PC-9 (cell line): ENCODE data around the gene STK32B. TPM values are rescaled to one million over a fixed set of nuclear protein-coding genes. Genes with fewer than 3 reads are reported as not detected.
"Not testable (repeated sequence)": the region's sequence is repeated elsewhere in the genome, so short reads cannot be mapped to it uniquely, and the experiment has no call there.

ENCODE experiments used
- BruUV-seq: library from RNA; stranded (reverse); fragments of 400-500 nt; replicated peaks from 2 replicates; lab custom pipeline; 2021; lab: Mats Ljungman, UMichigan
- CTCF ChIA-PET: fragments of 300-600 bp; sonication (Branson Sonifier 250); formaldehyde crosslinking; loops from one replicate; lab custom pipeline; 2022; ENCODE audit warnings: antibody characterized with exemption; lab: Charles Lee
- POLR2A ChIA-PET: fragments of 300-600 bp; sonication (Branson Sonifier 250); formaldehyde crosslinking; loops from one replicate; lab custom pipeline; 2022; ENCODE audit warnings: antibody characterized with exemption; ENCODE audit not compliant: unreplicated experiment; lab: Charles Lee
- DNase-seq, 2 experiments: peaks; one replicate each; pipeline versions ENCODE4 v3.0.0 to v3.0.0-alpha.2; 2015 to 2022; ENCODE audit warnings: mixed read lengths in 1 of 2
- H2AFZ ChIP-seq: fragments of 200-600 bp; sonication (generic); 2 replicates; pipeline ENCODE4 v1.8.1; 2017; ENCODE audit warnings: antibody characterized with exemption
- H3F3A ChIP-seq: fragments of 200-600 bp; sonication (generic); 2 replicates; pipeline ENCODE4 v1.8.1; 2017; ENCODE audit warnings: antibody characterized with exemption, mild to moderate bottlenecking, low read depth; ENCODE audit not compliant: insufficient read depth
- H3K27ac ChIP-seq: fragments of 200-600 bp; sonication (generic); 2 replicates; pipeline ENCODE4 v1.6.1; 2016; ENCODE audit warnings: mixed run types
- H3K27me3 ChIP-seq: fragments of 200-600 bp; sonication (generic); 2 replicates; pipeline ENCODE4 v1.6.1; 2016; ENCODE audit warnings: low read depth, mixed run types; ENCODE audit not compliant: insufficient read depth
- H3K36me3 ChIP-seq: fragments of 200-600 bp; sonication (generic); 2 replicates; pipeline ENCODE4 v1.6.1; 2016; ENCODE audit warnings: low read depth, mixed run types
- H3K4me1 ChIP-seq: fragments of 200-600 bp; sonication (generic); replicated peaks from 2 replicates; pipeline ENCODE4 v1.6.1; 2016; ENCODE audit warnings: mixed run types; ENCODE audit not compliant: insufficient read depth
- H3K4me2 ChIP-seq: fragments of 200-600 bp; sonication (generic); 2 replicates; pipeline ENCODE4 v1.6.1; 2017; ENCODE audit warnings: mixed run types
- H3K4me3 ChIP-seq: fragments of 200-600 bp; sonication (generic); 2 replicates; pipeline ENCODE4 v1.6.1; 2016; ENCODE audit warnings: mixed run types
- H3K79me2 ChIP-seq: fragments of 200-600 bp; sonication (generic); 2 replicates; pipeline ENCODE4 v1.6.1; 2017; ENCODE audit warnings: low read depth, mixed run types
- H3K9me2 ChIP-seq: fragments of 200-600 bp; sonication (generic); 2 replicates; pipeline ENCODE4 v1.8.1; 2017; ENCODE audit warnings: mild to moderate bottlenecking; ENCODE audit not compliant: insufficient read depth
- H3K9me3 ChIP-seq: fragments of 200-600 bp; sonication (generic); 2 replicates; pipeline ENCODE4 v1.8.1; 2016; ENCODE audit warnings: low read depth; ENCODE audit not compliant: insufficient read depth
- H4K20me1 ChIP-seq: fragments of 200-600 bp; sonication (generic); 2 replicates; pipeline ENCODE4 v1.8.1; 2017; ENCODE audit not compliant: insufficient read depth
- EZH2 ChIP-seq: fragments of 200-600 bp; sonication (generic); IDR thresholded peaks from 2 replicates; pipeline ENCODE4 v1.8.0; 2017; ENCODE audit warnings: antibody characterized with exemption, low read depth
- intact Hi-C: fragments of 100-400 bp; cut with micrococcal nuclease; formaldehyde crosslinking; loops from one replicate; pipeline ENCODE4 v1.10.0; 2022; ENCODE audit not compliant: unreplicated experiment
- total RNA-seq: library from RNA; stranded (reverse); gene quantifications from 2 replicates; pipeline ENCODE4 v1.2.3, GENCODE V29; 2021
- TF ChIP-seq, protein P1 (sequence below): fragments of 200-600 bp; sonication (generic); conservative IDR thresholded peaks from 2 replicates; pipeline ENCODE4 v1.6.1; 2017; ENCODE audit warnings: mixed run types, antibody characterized with exemption, mild to moderate bottlenecking, moderate library complexity

STK32B gene
- total RNA-seq, 1 experiment from 2014 or later: not detected

DNA sequence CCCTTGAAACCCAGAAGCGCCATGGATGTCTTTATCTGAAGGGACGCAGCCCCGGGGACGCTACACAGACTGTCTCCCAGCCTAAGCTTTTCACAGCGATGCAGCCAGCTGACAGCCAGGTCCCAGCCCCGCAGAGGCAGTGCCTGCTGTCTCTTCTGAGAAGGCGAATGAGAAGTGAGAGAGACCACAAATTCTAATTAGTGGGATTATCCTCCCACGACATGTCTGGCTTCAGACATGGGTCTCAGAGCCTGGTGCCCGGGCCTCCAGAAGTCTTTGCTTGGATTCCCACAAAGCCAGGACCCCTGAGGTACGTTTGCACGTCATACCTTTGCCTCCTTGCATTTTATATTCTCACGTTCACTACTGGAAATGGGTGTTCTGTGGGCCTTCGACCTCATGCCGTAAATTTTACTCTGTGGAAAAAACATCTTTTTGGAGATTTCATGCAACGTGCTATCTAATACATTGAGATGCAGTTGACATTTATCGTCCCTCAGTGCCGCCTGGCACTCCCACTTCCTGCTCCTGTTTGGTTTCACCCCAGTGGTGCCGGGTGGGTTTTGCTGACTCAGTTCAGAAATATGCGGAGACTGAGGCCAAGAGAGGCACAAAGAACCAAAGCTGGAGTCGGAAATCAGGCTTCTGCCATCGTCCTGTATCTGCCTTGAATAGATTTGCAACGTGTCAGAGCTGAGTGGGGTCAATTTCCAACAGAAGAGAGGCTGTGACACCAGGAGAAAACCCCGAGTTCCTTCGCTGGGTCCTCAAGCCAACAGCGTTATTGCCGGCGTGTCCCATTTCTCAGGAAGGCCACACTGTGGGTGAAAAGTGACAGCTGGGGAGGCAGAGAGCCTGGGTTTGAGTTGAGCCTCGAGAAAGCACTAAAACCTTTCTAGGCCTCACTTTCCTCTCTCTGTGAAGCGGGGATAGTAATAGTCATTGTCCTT lies 114.4 kb downstream of the STK32B start:
- Histone ChIP-seq H4K20me1 (no peaks in the 10 kb centered on the region), H3K36me3 (no peaks in the 10 kb centered on the region), H3K27me3 (peaks cover 70% of the 10 kb centered on the region), H2AFZ (no peak overlapping the region), H3K27ac (no peak overlapping the region), H3K4me1 (no peaks in the 10 kb centered on the region), H3K79me2 (no peaks in the 10 kb centered on the region), H3K9me3 (no peaks in the 10 kb centered on the region), H3F3A (no peaks in the 10 kb centered on the region), H3K9me2 (no peaks in the 10 kb centered on the region), H3K4me2 (no peak overlapping the region), H3K4me3 (no peak overlapping the region)
- ChIA-PET POLR2A (no interaction called here), CTCF (no interaction called here)
- intact Hi-C loops: no loop called here
- TF ChIP-seq, protein P1, sequence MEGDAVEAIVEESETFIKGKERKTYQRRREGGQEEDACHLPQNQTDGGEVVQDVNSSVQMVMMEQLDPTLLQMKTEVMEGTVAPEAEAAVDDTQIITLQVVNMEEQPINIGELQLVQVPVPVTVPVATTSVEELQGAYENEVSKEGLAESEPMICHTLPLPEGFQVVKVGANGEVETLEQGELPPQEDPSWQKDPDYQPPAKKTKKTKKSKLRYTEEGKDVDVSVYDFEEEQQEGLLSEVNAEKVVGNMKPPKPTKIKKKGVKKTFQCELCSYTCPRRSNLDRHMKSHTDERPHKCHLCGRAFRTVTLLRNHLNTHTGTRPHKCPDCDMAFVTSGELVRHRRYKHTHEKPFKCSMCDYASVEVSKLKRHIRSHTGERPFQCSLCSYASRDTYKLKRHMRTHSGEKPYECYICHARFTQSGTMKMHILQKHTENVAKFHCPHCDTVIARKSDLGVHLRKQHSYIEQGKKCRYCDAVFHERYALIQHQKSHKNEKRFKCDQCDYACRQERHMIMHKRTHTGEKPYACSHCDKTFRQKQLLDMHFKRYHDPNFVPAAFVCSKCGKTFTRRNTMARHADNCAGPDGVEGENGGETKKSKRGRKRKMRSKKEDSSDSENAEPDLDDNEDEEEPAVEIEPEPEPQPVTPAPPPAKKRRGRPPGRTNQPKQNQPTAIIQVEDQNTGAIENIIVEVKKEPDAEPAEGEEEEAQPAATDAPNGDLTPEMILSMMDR: no peak
- TF ChIP-seq EZH2: no peak
- no peak for DNase-seq
- no TSS peak for BruUV-seq

DNA sequence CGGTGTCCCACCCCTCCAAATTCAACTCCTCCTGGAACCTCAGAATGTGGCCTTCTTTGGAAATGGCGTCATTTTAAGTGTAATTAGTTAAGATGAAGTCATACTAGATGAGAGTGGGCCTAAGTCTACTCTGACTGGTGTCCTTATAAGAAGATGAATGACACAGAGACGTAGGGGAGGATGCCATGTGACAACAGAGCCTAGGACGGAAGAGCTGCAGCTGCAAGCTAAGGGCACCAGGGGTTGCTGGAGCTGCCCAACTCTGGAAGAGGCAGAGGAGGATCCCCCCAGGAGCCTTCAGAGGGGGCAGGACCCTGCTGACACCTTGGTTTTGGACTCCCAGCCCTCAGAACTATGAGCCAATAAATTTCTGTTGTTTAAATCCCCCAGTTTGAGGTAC lies 115.1 kb downstream of the STK32B start:
- no peak for TF ChIP-seq EZH2
- TF ChIP-seq, protein P1: no peak
- no TSS peak for BruUV-seq
- intact Hi-C loops: no loop called here
- H3K27me3 ChIP-seq: peaks cover 70% of the 10 kb centered on the region
- no peak overlapping the region for H3K27ac ChIP-seq
- H3K9me2 ChIP-seq: no peaks in the 10 kb centered on the region
- no peaks in the 10 kb centered on the region for H3K79me2 ChIP-seq
- no peak overlapping the region for H3K4me3 ChIP-seq
- ChIA-PET POLR2A (no interaction called here), CTCF (no interaction called here)
- no peaks in the 10 kb centered on the region for H4K20me1 ChIP-seq
- no peaks in the 10 kb centered on the region for H3K9me3 ChIP-seq
- no peaks in the 10 kb centered on the region for H3K36me3 ChIP-seq
- no peak for DNase-seq
- H3F3A ChIP-seq: no peaks in the 10 kb centered on the region
- no peaks in the 10 kb centered on the region for H3K4me1 ChIP-seq
- H2AFZ ChIP-seq: no peak overlapping the region
- H3K4me2 ChIP-seq: no peak overlapping the region

DNA sequence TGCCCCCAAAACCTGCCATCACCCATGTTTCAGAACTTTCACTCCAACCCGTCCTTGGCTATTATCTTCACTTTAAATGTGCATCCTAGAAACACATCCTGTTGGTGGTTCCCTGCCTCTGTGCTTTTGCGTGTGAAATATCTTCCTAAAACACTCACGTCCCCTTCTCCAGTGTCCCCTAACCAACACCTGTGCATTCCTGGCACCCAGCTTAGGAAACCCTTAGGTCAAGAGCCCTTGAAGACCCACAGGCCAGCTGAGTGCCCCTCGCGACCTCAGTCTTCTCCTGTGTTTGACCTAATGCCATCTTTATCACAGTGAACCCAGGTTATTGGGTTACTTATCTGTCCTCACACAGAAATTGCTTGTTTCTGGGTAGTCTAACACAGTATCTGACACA lies 117.6 kb downstream of the STK32B start:
- H3K4me2 ChIP-seq: no peak overlapping the region
- H3K27ac ChIP-seq: no peak overlapping the region
- no peaks in the 10 kb centered on the region for H3K36me3 ChIP-seq
- BruUV-seq: no TSS peak
- peaks cover 52% of the 10 kb centered on the region for H3K27me3 ChIP-seq
- no peak overlapping the region for H3K4me3 ChIP-seq
- TF ChIP-seq, protein P1: no peak
- TF ChIP-seq EZH2: no peak
- no peaks in the 10 kb centered on the region for H3K4me1 ChIP-seq
- no peak for DNase-seq
- no peaks in the 10 kb centered on the region for H3K79me2 ChIP-seq
- POLR2A ChIA-PET: no interaction called here
- H3K9me3 ChIP-seq: no peaks in the 10 kb centered on the region
- intact Hi-C loops: no loop called here
- no peaks in the 10 kb centered on the region for H3K9me2 ChIP-seq
- H2AFZ ChIP-seq: no peak overlapping the region
- no peaks in the 10 kb centered on the region for H4K20me1 ChIP-seq
- CTCF ChIA-PET: no interaction called here
- H3F3A ChIP-seq: no peaks in the 10 kb centered on the region

DNA sequence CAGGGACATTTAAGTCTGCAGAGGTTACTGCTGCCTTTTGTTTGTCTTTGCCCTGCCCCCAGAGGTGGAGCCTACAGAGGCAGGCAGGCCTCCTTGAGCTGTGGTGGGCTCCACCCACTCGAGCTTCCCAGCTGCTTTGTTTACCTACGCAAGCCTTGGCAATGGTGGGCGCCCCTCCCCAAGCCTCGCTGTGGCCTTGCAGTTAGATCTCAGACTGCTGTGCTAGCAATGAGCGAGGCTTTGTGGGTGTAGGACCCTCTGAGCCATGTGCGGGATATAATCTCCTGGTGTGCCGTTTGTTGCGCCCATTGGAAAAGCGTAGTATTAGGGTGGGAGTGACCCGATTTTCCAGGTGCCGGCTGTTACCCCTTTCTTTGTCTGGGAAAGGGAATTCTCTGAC lies 124.6 kb downstream of the STK32B start:
- BruUV-seq, H3K4me1 ChIP-seq, H3F3A ChIP-seq, H4K20me1 ChIP-seq, H3K36me3 ChIP-seq, POLR2A ChIA-PET, intact Hi-C loops, H3K27ac ChIP-seq, DNase-seq, H3K4me3 ChIP-seq, H3K9me2 ChIP-seq, CTCF ChIA-PET, H3K9me3 ChIP-seq, H3K79me2 ChIP-seq, H3K4me2 ChIP-seq, H2AFZ ChIP-seq: not testable (repeated sequence)
- H3K27me3 ChIP-seq: peaks cover 23% of the 10 kb centered on the region; the same call in 1 of the 2 replicates
